Mesenchymal stem cell (in vitro differentiated cells and primary cell): Measurements from ENCODE around the gene ZFP69.

ENCODE experiments used
- DNase-seq: peaks from one replicate; pipeline ENCODE4 v3.0.0-alpha.2; 2013
- H2AFZ ChIP-seq: one replicate; pipeline ENCODE4 v1.6.1; 2013; ENCODE audit warnings: low read depth, mild to moderate bottlenecking, control low read depth, inconsistent platforms, low read length, moderate library complexity
- H2AK5ac ChIP-seq: 2 replicates; pipeline ENCODE4 v1.6.1; 2013; ENCODE audit warnings: low read length, moderate library complexity, mild to moderate bottlenecking, inconsistent platforms; ENCODE audit not compliant: severe bottlenecking
- H2BK120ac ChIP-seq: one replicate; pipeline ENCODE4 v1.6.1; 2013; ENCODE audit warnings: low read depth, mild to moderate bottlenecking, inconsistent platforms, low read length, moderate library complexity
- H2BK12ac ChIP-seq, 2 experiments: one replicate each; pipeline ENCODE4 v1.6.1; 2013; ENCODE audit warnings: inconsistent platforms in 2 of 2, low read length in 2 of 2, mild to moderate bottlenecking in 2 of 2, moderate library complexity in 2 of 2, control low read depth in 1 of 2
- H2BK15ac ChIP-seq: one replicate; pipeline ENCODE4 v1.6.1; 2013; ENCODE audit warnings: mild to moderate bottlenecking, low read depth, inconsistent platforms; ENCODE audit not compliant: poor library complexity, severe bottlenecking
- H2BK5ac ChIP-seq: 2 replicates; pipeline ENCODE4 v1.6.1; 2013; ENCODE audit warnings: low read depth, mild to moderate bottlenecking, low read length, control low read depth, inconsistent platforms; ENCODE audit not compliant: poor library complexity, severe bottlenecking
- H3K14ac ChIP-seq, 2 experiments: one replicate each; pipeline ENCODE4 v1.6.1; 2013; ENCODE audit warnings: inconsistent platforms in 2 of 2, low read length in 2 of 2, control low read depth in 1 of 2, mild to moderate bottlenecking in 1 of 2, moderate library complexity in 1 of 2
- H3K18ac ChIP-seq, 2 experiments: one replicate each; pipeline ENCODE4 v1.6.1; 2013; ENCODE audit warnings: inconsistent platforms in 2 of 2, low read length in 2 of 2, control low read depth in 1 of 2, low read depth in 1 of 2, mild to moderate bottlenecking in 1 of 2
- H3K23ac ChIP-seq, 2 experiments: one replicate each; pipeline ENCODE4 v1.6.1; 2013; ENCODE audit warnings: inconsistent platforms in 2 of 2, low read length in 2 of 2, mild to moderate bottlenecking in 2 of 2, moderate library complexity in 2 of 2, control low read depth in 1 of 2
- H3K27ac ChIP-seq: 2 replicates; pipeline ENCODE4 v1.5.1; 2013; ENCODE audit warnings: mild to moderate bottlenecking, moderate library complexity, low read length, control low read depth, inconsistent platforms; ENCODE audit not compliant: poor library complexity, severe bottlenecking
- H3K27me3 ChIP-seq, 2 experiments: 2 replicates each; pipeline versions ENCODE4 v1.6.1 to v1.7.0; 2013; ENCODE audit warnings: low read length in 2 of 2, mild to moderate bottlenecking in 2 of 2, moderate library complexity in 2 of 2, control low read depth in 1 of 2, inconsistent platforms in 1 of 2; ENCODE audit not compliant: control insufficient read depth in 1 of 2, insufficient read depth in 1 of 2
- H3K36me3 ChIP-seq, 2 experiments: 2 replicates each; pipeline versions ENCODE4 v1.6.1 to v1.7.0; 2013; ENCODE audit warnings: low read length in 2 of 2, control low read depth in 1 of 2, inconsistent platforms in 1 of 2, low read depth in 1 of 2, mild to moderate bottlenecking in 1 of 2; ENCODE audit not compliant: insufficient read depth in 2 of 2, control insufficient read depth in 1 of 2
- H3K4ac ChIP-seq, 2 experiments: one replicate each; pipeline ENCODE4 v1.6.1; 2013; ENCODE audit warnings: inconsistent platforms in 2 of 2, low read length in 2 of 2, mild to moderate bottlenecking in 2 of 2, moderate library complexity in 2 of 2, control low read depth in 1 of 2, low read depth in 1 of 2
- H3K4me1 ChIP-seq: 2 replicates; pipeline ENCODE4 v1.6.1; 2013; ENCODE audit warnings: low read depth, low read length, control low read depth; ENCODE audit not compliant: control insufficient read depth, insufficient read depth
- H3K4me2 ChIP-seq: 2 replicates; pipeline ENCODE4 v1.6.1; 2013; ENCODE audit warnings: low read length, mild to moderate bottlenecking, inconsistent platforms; ENCODE audit not compliant: poor library complexity, severe bottlenecking
- H3K4me3 ChIP-seq, 2 experiments: 2 replicates each; pipeline versions ENCODE4 v1.5.1 to v1.7.0; 2013; ENCODE audit warnings: low read length in 2 of 2, mild to moderate bottlenecking in 2 of 2, control low read depth in 1 of 2, low read depth in 1 of 2; ENCODE audit not compliant: insufficient read depth in 1 of 2
- H3K79me1 ChIP-seq: replicated peaks from 2 replicates; pipeline ENCODE4 v1.6.1; 2013; ENCODE audit warnings: mild to moderate bottlenecking, control low read depth, low read length, inconsistent platforms; ENCODE audit not compliant: poor library complexity, severe bottlenecking
- H3K9ac ChIP-seq: 2 replicates; pipeline ENCODE4 v1.7.0; 2013; ENCODE audit warnings: mild to moderate bottlenecking, low read length, moderate library complexity
- H3K9me3 ChIP-seq: 2 replicates; pipeline ENCODE4 v1.7.0; 2013; ENCODE audit warnings: mild to moderate bottlenecking, low read length; ENCODE audit not compliant: control insufficient read depth
- H4K8ac ChIP-seq: one replicate; pipeline ENCODE4 v1.6.1; 2013; ENCODE audit warnings: inconsistent platforms, mild to moderate bottlenecking, low read length, moderate library complexity
- H4K91ac ChIP-seq: one replicate; pipeline ENCODE4 v1.6.1; 2013; ENCODE audit warnings: mild to moderate bottlenecking, low read length, inconsistent platforms
- WGBS: methylation state at CpG from one replicate; pipeline ENCODE4 v1.1.7; 2013; ENCODE audit warnings: mixed read lengths; 5-methylcytosine and 5-hydroxymethylcytosine counted together

The ZFP69 gene

DNA sequence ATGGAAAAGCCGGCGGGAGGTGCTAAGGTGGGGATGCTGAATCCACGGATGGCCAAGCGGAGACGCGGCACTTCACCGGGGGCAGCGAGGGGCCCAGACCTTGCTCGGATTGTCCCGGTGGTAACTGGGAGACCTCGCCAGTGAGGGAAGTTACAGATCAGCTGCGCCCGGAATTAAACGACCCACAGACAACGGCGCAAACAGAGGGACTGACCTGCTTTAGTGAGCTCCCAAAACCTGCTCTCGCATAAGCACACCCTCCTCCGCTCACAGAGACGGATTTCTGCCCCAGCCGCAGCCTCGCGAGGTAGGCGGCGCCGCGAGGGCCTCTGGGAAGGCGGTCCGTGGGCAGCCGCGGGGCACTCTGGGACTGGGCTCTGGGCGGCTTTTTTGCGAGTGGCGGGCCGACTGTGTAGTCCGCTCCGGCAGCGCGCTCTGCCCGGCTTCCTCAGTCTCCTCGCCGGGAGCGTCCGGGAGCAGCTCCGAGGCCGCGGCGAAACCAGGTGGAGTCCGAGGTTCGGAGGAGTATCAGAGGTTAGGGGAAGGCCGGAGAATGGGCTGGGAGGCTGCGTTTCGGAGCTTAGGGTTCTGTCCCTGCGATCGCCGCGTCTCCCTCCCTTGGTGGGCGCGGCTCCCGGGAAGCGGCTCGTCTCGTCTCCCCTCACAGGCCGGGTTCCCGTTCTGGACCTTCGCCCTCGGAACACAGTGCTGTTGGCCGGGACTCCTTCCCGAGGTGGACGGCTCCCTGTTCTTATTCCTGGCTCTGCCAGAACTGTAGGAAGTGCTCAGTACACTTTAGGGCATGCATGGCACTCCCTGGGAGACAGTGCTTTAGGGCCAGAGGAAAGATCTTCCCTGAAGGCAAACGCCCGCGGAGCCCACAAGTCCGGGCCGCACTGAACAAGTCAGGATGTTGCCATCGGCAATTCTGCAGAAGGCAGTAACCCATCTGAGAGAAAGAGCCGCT lies 31.6 kb downstream of the ZFP69 start, which contains the start of gene EXO5:
Gene EXO5, plus strand, starts transcription at position 393 of the 967 bp plus-strand sequence. CDS start 5,778 bp downstream, outside the sequence.
- Histone ChIP-seq H3K23ac (no peak within 1 kb of the TSS), H3K14ac (peak within 1 kb of the TSS in 1 of 2 experiments; percentile 83), H2BK120ac (peak within 1 kb of the TSS; percentile 87), H2BK15ac (peak within 1 kb of the TSS; percentile 77), H3K27me3 (no peaks in the 10 kb centered on the region), H2AFZ (peak within 1 kb of the TSS; percentile 48), H2AK5ac (no peak within 1 kb of the TSS), H3K4me3 (peak within 1 kb of the TSS; percentile 71 to 87), H2BK12ac (peak within 1 kb of the TSS in 1 of 2 experiments; percentile 15), H3K79me1 (peaks cover 18% of the 10 kb centered on the region), H3K18ac (peak within 1 kb of the TSS; percentile 94 to 96), H3K9ac (peak within 1 kb of the TSS; percentile 95), H3K9me3 (peaks cover 32% of the 10 kb centered on the region), H2BK5ac (peak within 1 kb of the TSS; percentile 61), H3K4me1 (peaks cover 4% of the 10 kb centered on the region), H3K4me2 (peak within 1 kb of the TSS; percentile 98), H4K8ac (peak within 1 kb of the TSS; percentile 95), H4K91ac (peak within 1 kb of the TSS; percentile 74), H3K4ac (peak within 1 kb of the TSS; percentile 83 to 96), H3K27ac (peak within 1 kb of the TSS; percentile 84), H3K36me3 (peaks cover 3 to 18% of the 10 kb centered on the region in 2 experiments)
- DNase-seq, result peak; percentile 78
- WGBS, result 2% methylated on average over 67 of the region's 76 CpGs

DNA sequence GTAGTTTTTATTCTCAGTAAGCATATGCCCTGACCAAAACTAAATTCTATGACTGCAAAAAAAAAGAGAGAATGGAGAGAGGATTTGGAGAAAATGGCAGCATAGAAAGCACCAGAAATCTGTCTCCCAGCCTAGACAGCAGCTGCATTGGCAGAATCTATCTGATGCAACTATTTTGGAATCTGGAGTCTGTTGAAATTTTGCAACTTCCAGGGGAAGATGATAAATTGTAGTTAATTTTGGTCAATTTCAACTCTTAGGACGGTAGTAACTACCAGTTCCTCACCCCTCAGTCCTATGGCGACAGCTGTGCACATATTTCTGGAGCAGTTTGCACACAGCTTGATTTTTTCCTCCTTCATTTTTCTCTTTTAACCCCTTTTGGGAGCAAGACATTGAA lies 42.4 kb downstream of the ZFP69 start:
- Histone ChIP-seq H2BK15ac (no peak overlapping the region), H2AFZ (no peak overlapping the region), H3K27ac (no peak overlapping the region), H4K91ac (no peak overlapping the region), H3K4me2 (no peak overlapping the region), H3K4ac (no peak overlapping the region), H3K9ac (no peak overlapping the region), H3K23ac (no peak overlapping the region), H2AK5ac (no peak overlapping the region), H2BK12ac (no peak overlapping the region), H3K4me3 (no peak overlapping the region), H2BK5ac (no peak overlapping the region), H3K79me1 (peaks cover 11% of the 10 kb centered on the region), H4K8ac (no peak overlapping the region), H3K36me3 (peaks cover 10 to 24% of the 10 kb centered on the region in 2 experiments), H2BK120ac (no peak overlapping the region), H3K4me1 (no peaks in the 10 kb centered on the region), H3K18ac (no peak overlapping the region), H3K9me3 (peaks cover 52% of the 10 kb centered on the region), H3K14ac (no peak overlapping the region), H3K27me3 (no peaks in the 10 kb centered on the region)
- no peak for DNase-seq
- WGBS, result 95% methylated on average over 2 of the region's 2 CpGs

DNA sequence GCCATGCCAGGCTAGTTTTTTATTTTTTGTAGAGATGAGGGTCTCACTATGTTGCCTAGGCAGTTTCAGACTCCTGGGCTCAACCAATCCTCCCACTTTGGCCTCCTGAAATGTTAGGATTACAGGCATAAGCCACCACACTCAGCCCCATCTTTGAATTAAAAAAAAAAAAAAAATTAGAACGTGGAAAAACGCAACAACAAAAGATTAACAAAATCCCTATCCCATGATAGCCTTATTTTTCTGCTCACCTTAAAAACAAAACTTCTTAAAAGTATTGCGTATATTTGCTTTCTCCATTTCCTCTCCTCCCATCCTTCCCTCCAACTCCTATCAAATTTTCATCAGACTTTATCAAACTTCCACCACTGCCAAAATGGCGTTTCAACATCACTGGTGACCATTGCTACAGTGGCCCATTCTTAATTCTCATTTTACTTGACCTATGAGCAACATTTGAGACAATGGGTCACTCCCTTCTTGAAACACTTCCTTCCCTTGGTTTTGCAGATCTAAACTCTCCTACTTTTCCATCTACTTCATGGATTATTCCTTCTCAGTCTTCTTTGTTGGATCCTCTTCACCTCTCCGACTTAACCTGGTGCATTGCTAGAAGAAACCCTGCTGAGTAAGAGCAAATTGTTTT lies 53.8 kb downstream of the ZFP69 start:
- no peaks in the 10 kb centered on the region for H3K36me3 ChIP-seq
- peak overlapping the region; percentile 47 for H3K4me2 ChIP-seq
- peak overlapping the region in 1 of 2 experiments; percentile 99 for H3K4me3 ChIP-seq

More for the DNA sequence above, 53.8 kb downstream of the ZFP69 start:
- Histone ChIP-seq H2BK5ac (no peak overlapping the region), H4K8ac (no peak overlapping the region), H3K23ac (no peak overlapping the region), H3K27me3 (no peaks in the 10 kb centered on the region), H3K9me3 (peaks cover 9% of the 10 kb centered on the region), H2BK12ac (no peak overlapping the region), H3K27ac (peak overlapping the region; percentile 90), H2AFZ (peak overlapping the region; percentile 69), H3K9ac (peak overlapping the region; percentile 88), H2AK5ac (no peak overlapping the region), H4K91ac (no peak overlapping the region), H3K18ac (no peak overlapping the region), H3K4me1 (no peaks in the 10 kb centered on the region), H3K4ac (peak overlapping the region; percentile 50 to 81), H3K14ac (no peak overlapping the region), H2BK15ac (no peak overlapping the region), H2BK120ac (no peak overlapping the region), H3K79me1 (peaks cover 3% of the 10 kb centered on the region)
- WGBS, result 65% methylated on average over 5 of the region's 5 CpGs
- no peak for DNase-seq
